GM12878 (cell line): ENCODE data around the gene PPM1J. TPM values are rescaled to one million over a fixed set of nuclear protein-coding genes. Genes with fewer than 3 reads are reported as not detected.
A peak's percentile ranks its signal among the peaks of the same experiment; 100 is the strongest.

Experiments
- ATAC-seq: fragments of 200-7000 bp; cut with Tn5 transposase; 3 replicates; pipeline ENCODE4 v1.9.1; 2020; ENCODE audit warnings: mild to moderate bottlenecking, moderate library complexity
- BruUV-seq: library from RNA; stranded (reverse); fragments of 400-500 nt; replicated peaks from 2 replicates; lab custom pipeline; 2021; lab: Mats Ljungman, UMichigan
- CTCF ChIA-PET: fragments of 300-600 bp; sonication (Branson Sonifier 250); formaldehyde crosslinking; extraction: SDS; loops from one replicate; lab custom pipeline; 2021; ENCODE audit warnings: inconsistent platforms; lab: Yijun Ruan, JAX
- POLR2A ChIA-PET: fragments of 350-600 bp; formaldehyde crosslinking; extraction: SDS; loops from one replicate; lab custom pipeline; 2021; ENCODE audit warnings: inconsistent platforms; lab: Charles Lee
- RAD21 ChIA-PET: fragments of 300-600 bp; sonication (Branson Sonifier 250); formaldehyde crosslinking; loops from one replicate; lab custom pipeline; 2023; ENCODE audit warnings: antibody characterized with exemption; ENCODE audit not compliant: unreplicated experiment; lab: Charles Lee
- SMC1A ChIA-PET: fragments of 300-600 bp; sonication (Branson Sonifier 250); formaldehyde crosslinking; loops from one replicate; lab custom pipeline; 2023; ENCODE audit not compliant: unreplicated experiment, uncharacterized antibody; lab: Charles Lee
- DNase-seq: peaks from one replicate; pipeline ENCODE4 v3.0.0-alpha.2; 2011; ENCODE audit warnings: low read depth, low spot score
- FAIRE-seq: peaks from 3 replicates; lab custom pipeline; 2011; peaks lifted over from hg19 to GRCh38; lab: Jason Lieb, UNC
- H2AFZ ChIP-seq: 2 replicates; pipeline ENCODE4 v1.6.0; 2011; ENCODE audit warnings: low read depth, low read length, control low read depth; ENCODE audit not compliant: control insufficient read depth
- H3K27ac ChIP-seq: 2 replicates; pipeline ENCODE4 v1.5.1; 2011; ENCODE audit warnings: control low read depth; ENCODE audit not compliant: control insufficient read depth, insufficient read depth
- H3K27me3 ChIP-seq, 2 experiments: replicated peaks in 1 of 2; 2 replicates each; pipeline versions ENCODE4 v1.6.0 to v1.6.1; 2011; ENCODE audit warnings: low read length in 1 of 2; ENCODE audit not compliant: control insufficient read depth in 2 of 2, insufficient read depth in 2 of 2
- H3K36me3 ChIP-seq, 2 experiments: 2 replicates each; pipeline ENCODE4 v1.5.1; 2011; ENCODE audit warnings: low read length in 1 of 2; ENCODE audit not compliant: control insufficient read depth in 2 of 2, insufficient read depth in 2 of 2
- H3K4me1 ChIP-seq: 2 replicates; pipeline ENCODE4 v1.6.1; 2011; ENCODE audit warnings: mild to moderate bottlenecking, low read length, moderate library complexity, mixed read lengths; ENCODE audit not compliant: control insufficient read depth, insufficient read depth
- H3K4me2 ChIP-seq: 2 replicates; pipeline ENCODE4 v1.6.0; 2011; ENCODE audit warnings: control low read depth; ENCODE audit not compliant: control insufficient read depth, insufficient read depth
- H3K4me3 ChIP-seq: fragments of 200-600 bp; sonication (generic); 2 replicates; pipeline ENCODE4 v1.5.1; 2016
- H3K79me2 ChIP-seq: 2 replicates; pipeline ENCODE4 v1.6.0; 2011; ENCODE audit warnings: low read length; ENCODE audit not compliant: control insufficient read depth, insufficient read depth
- H3K9ac ChIP-seq: 2 replicates; pipeline ENCODE4 v1.8.0; 2011; ENCODE audit warnings: low read length, control low read depth, mixed read lengths; ENCODE audit not compliant: control insufficient read depth, insufficient read depth
- H3K9me3 ChIP-seq: replicated peaks from 3 replicates; pipeline ENCODE4 v1.5.1; 2011; ENCODE audit warnings: mild to moderate bottlenecking, low read length; ENCODE audit not compliant: control insufficient read depth, insufficient read depth
- H4K20me1 ChIP-seq: 2 replicates; pipeline ENCODE4 v1.6.0; 2011; ENCODE audit not compliant: control insufficient read depth, insufficient read depth
- POLR2AphosphoS5 ChIP-seq: IDR thresholded peaks from 2 replicates; pipeline ENCODE4 v1.6.1; 2011; ENCODE audit warnings: mild to moderate bottlenecking, low read length, inconsistent platforms
- WGBS: methylation state at CpG from one replicate; pipeline ENCODE4 v1.1.6; 2016; ENCODE audit warnings: low lambda C conversion rate; ENCODE audit not compliant: insufficient replicate concordance, insufficient coverage; ENCODE audit errors: missing lambda C conversion rate; 5-methylcytosine and 5-hydroxymethylcytosine counted together
- in situ Hi-C: fragments of 300-500 bp; cut with MboI; formaldehyde crosslinking; loops from 9 replicates; pipeline ENCODE4 v1.14.3; 2018; ENCODE audit warnings: mixed read lengths
- intact Hi-C: fragments of 100-400 bp; cut with micrococcal nuclease; formaldehyde crosslinking; loops from one replicate; pipeline ENCODE4 v1.14.2; 2022; ENCODE audit not compliant: unreplicated experiment
- polyA plus RNA-seq, 11 experiments: library from polyadenylated mRNA; depleted of rRNA in 4 of 11; unstranded in 6 of 11; stranded (reverse) in 5 of 11; fragments of >200 nt; fragmentation: Nextera tagmentation in 4 of 11; fragmentation: Illumina TruSeq in 1 of 11; extraction: Ambion mirVana in 4 of 11; extraction: Trizol in 1 of 11; gene quantifications; 1 replicate in 1 of 11; 2 replicates in 10 of 11; pipeline versions ENCODE4 v1.2.1 to v1.2.3, GENCODE V29; 2011 to 2016; ENCODE audit warnings: inconsistent platforms in 2 of 11, missing spikeins in 2 of 11, low read depth in 1 of 11
- total RNA-seq, 4 experiments: library from RNA; depleted of rRNA in 3 of 4; stranded (reverse); fragments of >200 nt in 3 of 4; fragmentation: Illumina TruSeq in 1 of 4; extraction: Trizol in 1 of 4; gene quantifications; 2 replicates each; pipeline versions ENCODE4 v1.2.1 to v1.2.3, GENCODE V29; 2013 to 2021
- TF ChIP-seq, protein P1 (sequence below): fragments of 150-350 bp; IDR thresholded peaks from 2 replicates; pipeline ENCODE4 v1.6.1; 2014; ENCODE audit warnings: mild to moderate bottlenecking, low read depth, low read length

The PPM1J gene
- total and polyA plus RNA-seq, 10 of the 15 experiments (the other 5 are each of a cell fraction or from before 2014, with no cell fraction given), result 0.07 to 1.8 (median 0.59) TPM; not detected in 1

- SMC1A ChIA-PET, result interaction anchor here (0.8 to 1.4 kb wide), 6 partner anchors 14 to 63 kb away, joined by 3 to 4 read pairs (median 3); partner anchors contain the start of gene MOV10
- intact Hi-C loops (no loop called here), in situ Hi-C loops (no loop called here)
- CTCF ChIA-PET, result interaction anchor here (0.6 to 5.6 kb wide), 8 partner anchors 9 to 308 kb away, joined by 3 to 48 read pairs (median 6); partner anchors contain the start of genes MOV10 and PPM1J
- H3K4me3 ChIP-seq, result no peak overlapping the region
- WGBS, result 88% methylated on average over 13 of the region's 13 CpGs
- H3K27ac ChIP-seq, result peak overlapping the region; percentile 62; the same call in 1 of the 2 replicates
- no peak overlapping the region for H2AFZ ChIP-seq
- H3K4me2 ChIP-seq, result no peak overlapping the region
- H4K20me1 ChIP-seq, result no peaks in the 10 kb centered on the region
- FAIRE-seq (no peak), DNase-seq (no peak), ATAC-seq (no peak)
- no TSS peak for BruUV-seq
- H3K79me2 ChIP-seq, result peaks cover 12% of the 10 kb centered on the region
- peaks cover 0 to 25% of the 10 kb centered on the region in 2 experiments; a peak in 3 of 4 replicates for H3K36me3 ChIP-seq
- RAD21 ChIA-PET, result interaction anchor here (0.7 to 3.3 kb wide), 8 partner anchors 11 to 308 kb away, joined by 3 to 14 read pairs (median 4); partner anchors contain the start of gene PPM1J
- no peak overlapping the region for H3K9ac ChIP-seq
- peaks cover 24% of the 10 kb centered on the region for H3K4me1 ChIP-seq
- peak; percentile 36; the same call in 1 of the 2 replicates for TF ChIP-seq POLR2AphosphoS5
- TF ChIP-seq, protein P1, sequence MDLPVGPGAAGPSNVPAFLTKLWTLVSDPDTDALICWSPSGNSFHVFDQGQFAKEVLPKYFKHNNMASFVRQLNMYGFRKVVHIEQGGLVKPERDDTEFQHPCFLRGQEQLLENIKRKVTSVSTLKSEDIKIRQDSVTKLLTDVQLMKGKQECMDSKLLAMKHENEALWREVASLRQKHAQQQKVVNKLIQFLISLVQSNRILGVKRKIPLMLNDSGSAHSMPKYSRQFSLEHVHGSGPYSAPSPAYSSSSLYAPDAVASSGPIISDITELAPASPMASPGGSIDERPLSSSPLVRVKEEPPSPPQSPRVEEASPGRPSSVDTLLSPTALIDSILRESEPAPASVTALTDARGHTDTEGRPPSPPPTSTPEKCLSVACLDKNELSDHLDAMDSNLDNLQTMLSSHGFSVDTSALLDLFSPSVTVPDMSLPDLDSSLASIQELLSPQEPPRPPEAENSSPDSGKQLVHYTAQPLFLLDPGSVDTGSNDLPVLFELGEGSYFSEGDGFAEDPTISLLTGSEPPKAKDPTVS, result no peak
- H3K27me3 ChIP-seq, result no peaks in the 10 kb centered on the region
- POLR2A ChIA-PET, result interaction anchor here (0.6 to 2.1 kb wide), 4 partner anchors 16 to 129 kb away, joined by 4 to 7 read pairs (median 6); partner anchors contain the start of genes MOV10 and PPM1J
- no peaks in the 10 kb centered on the region for H3K9me3 ChIP-seq
Measured at GRCh38 chr1:112699425-112700144, 15.5 kb downstream of the PPM1J start.
